Breast epithelium (tissue), 4 donors: ENCODE measurements around the gene WDTC1. TPM values are rescaled to one million over a fixed set of nuclear protein-coding genes. Genes with fewer than 3 reads are reported as not detected.

Experiments used
- DNase-seq, 2 donors: peaks; one replicate each; pipeline ENCODE4 v3.0.0-alpha.2; 2019; ENCODE audit warnings: low spot score in 2 of 2
- H3K27ac ChIP-seq, 2 donors: fragments of 200-600 bp; sonication (generic) in 1 of 2; one replicate each; pipeline ENCODE4 v1.5.1; 2016 to 2019; ENCODE audit warnings: mild to moderate bottlenecking in 1 of 2
- H3K27me3 ChIP-seq, 2 donors: fragments of 200-600 bp; sonication (generic) in 1 of 2; one replicate each; pipeline versions ENCODE4 v1.5.1 to v1.6.0; 2017 to 2019; ENCODE audit warnings: control low read depth in 1 of 2, mild to moderate bottlenecking in 1 of 2
- H3K36me3 ChIP-seq: fragments of 200-600 bp; one replicate; pipeline ENCODE4 v1.5.1; 2019
- H3K4me1 ChIP-seq, 2 donors: fragments of 200-600 bp; sonication (generic); one replicate each; pipeline ENCODE4 v1.5.1; 2016 to 2019; ENCODE audit warnings: control low read depth in 1 of 2
- H3K4me3 ChIP-seq, 3 donors: fragments of 200-600 bp; sonication (generic); 1 replicate in 2 of 3; 2 replicates in 1 of 3; pipeline ENCODE4 v1.5.1; 2016 to 2019; ENCODE audit warnings: mild to moderate bottlenecking in 3 of 3, moderate library complexity in 2 of 3
- H3K9me3 ChIP-seq, 2 donors: fragments of 200-600 bp; sonication (generic) in 1 of 2; one replicate each; pipeline ENCODE4 v1.5.1; 2016 to 2019; ENCODE audit warnings: control low read depth in 1 of 2
- CTCF ChIP-seq, 3 donors: fragments of 450-650 bp; IDR thresholded peaks; one replicate each; pipeline ENCODE4 v1.5.1; 2016 to 2017; ENCODE audit warnings: antibody characterized with exemption in 3 of 3, mild to moderate bottlenecking in 3 of 3, moderate library complexity in 3 of 3
- POLR2A ChIP-seq: fragments of 450-650 bp; IDR thresholded peaks from one replicate; pipeline ENCODE4 v1.6.1; 2016; ENCODE audit warnings: antibody characterized with exemption, mild to moderate bottlenecking, moderate library complexity
- POLR2AphosphoS5 ChIP-seq, 3 donors: sonication (generic); formaldehyde crosslinking; IDR thresholded peaks; one replicate each; pipeline ENCODE4 v1.6.1; 2017; ENCODE audit warnings: antibody characterized with exemption in 3 of 3
- intact Hi-C: fragments of 100-400 bp; cut with DNase I; formaldehyde crosslinking; loops from one replicate; pipeline ENCODE4 v1.15.1; 2023; ENCODE audit warnings: low total_unique reads
- total RNA-seq, 3 donors: library from RNA; depleted of rRNA; stranded (reverse); fragments of >200 nt; gene quantifications; one replicate each; pipeline ENCODE4 v1.1.0, GENCODE V29; 2016

WDTC1 gene
- total RNA-seq, 3 donors from 2014 or later: 31.5 to 34.2 (median 33.4) TPM

GRCh38 chr1:27307874-27308598 is 73.6 kb downstream of the WDTC1 start:
- Histone ChIP-seq H3K9me3 (no peaks in the 10 kb centered on the region), H3K4me3 (no peak overlapping the region), H3K27ac (no peak overlapping the region), H3K36me3 (no peaks in the 10 kb centered on the region), H3K27me3 (no peaks in the 10 kb centered on the region), H3K4me1 (no peaks in the 10 kb centered on the region)
- TF ChIP-seq POLR2A (no peak), POLR2AphosphoS5 (IDR thresholded peaks at IDR 0.05) (no peak)
- no peak for DNase-seq
- intact Hi-C loops: loop anchor here (10.0 kb wide), 2 partner anchors 57 to 87 kb away; partner anchors contain the start of genes GPR3 and MAP3K6

- H3K27me3 ChIP-seq: no peaks in the 10 kb centered on the region
- H3K4me1 ChIP-seq: no peaks in the 10 kb centered on the region
- TF ChIP-seq CTCF (IDR thresholded peaks at IDR 0.05) (no peak), POLR2A (no peak), POLR2AphosphoS5 (IDR thresholded peaks at IDR 0.05) (no peak)
- H3K4me3 ChIP-seq: no peak overlapping the region
- no peaks in the 10 kb centered on the region for H3K9me3 ChIP-seq
- no peak overlapping the region for H3K27ac ChIP-seq
- intact Hi-C loops: no loop called here
- no peak for DNase-seq
- no peaks in the 10 kb centered on the region for H3K36me3 ChIP-seq
These were observed 79.7 kb downstream of the WDTC1 start for GRCh38 chr1:27314169-27314568.

GRCh38 chr1:27314737-27315136 is 80.3 kb downstream of the WDTC1 start:
- Histone ChIP-seq H3K4me1 (no peaks in the 10 kb centered on the region), H3K27ac (no peak overlapping the region), H3K9me3 (no peaks in the 10 kb centered on the region), H3K4me3 (no peak overlapping the region), H3K27me3 (no peaks in the 10 kb centered on the region), H3K36me3 (no peaks in the 10 kb centered on the region)
- intact Hi-C loops: no loop called here
- TF ChIP-seq CTCF (IDR thresholded peaks at IDR 0.05): no peak
- no peak for DNase-seq

GRCh38 chr1:27316860-27317259 is 82.4 kb downstream of the WDTC1 start:
- intact Hi-C loops: loop anchor here (1.0 kb wide), 1 partner anchor 12 kb away; no protein-coding TSS in a partner anchor
- no peak for DNase-seq
- TF ChIP-seq POLR2AphosphoS5 (IDR thresholded peaks at IDR 0.05) (no peak), CTCF (IDR thresholded peaks at IDR 0.05) (no peak), POLR2A (no peak)
- no peak overlapping the region for H3K4me3 ChIP-seq
- H3K4me1 ChIP-seq: no peaks in the 10 kb centered on the region
- H3K36me3 ChIP-seq: no peaks in the 10 kb centered on the region
- H3K9me3 ChIP-seq: no peaks in the 10 kb centered on the region
- H3K27ac ChIP-seq: no peak overlapping the region
- H3K27me3 ChIP-seq: peaks cover 0 to 4% of the 10 kb centered on the region in 2 donors

GRCh38 chr1:27318136-27318535 is 83.7 kb downstream of the WDTC1 start:
- Histone ChIP-seq H3K9me3 (no peaks in the 10 kb centered on the region), H3K36me3 (no peaks in the 10 kb centered on the region), H3K4me1 (peaks cover 0 to 4% of the 10 kb centered on the region in 2 donors), H3K27ac (no peak overlapping the region), H3K4me3 (no peak overlapping the region), H3K27me3 (peaks cover 0 to 4% of the 10 kb centered on the region in 2 donors)
- intact Hi-C loops: no loop called here
- TF ChIP-seq POLR2AphosphoS5 (IDR thresholded peaks at IDR 0.05) (no peak), CTCF (IDR thresholded peaks at IDR 0.05) (no peak), POLR2A (no peak)
- no peak for DNase-seq
